Mesothelial cell of epicardium (in vitro differentiated cells): ENCODE measurements around the gene MAPK11. TPM values are rescaled to one million over a fixed set of nuclear protein-coding genes. Genes with fewer than 3 reads are reported as not detected.

Experiments used
- DNase-seq, 2 experiments: peaks; one replicate each; pipeline ENCODE4 v3.0.0; 2021; ENCODE audit warnings: low spot score in 2 of 2; ENCODE audit not compliant: unreplicated experiment in 2 of 2
- H3K27ac Mint-ChIP-seq: 2 replicates; pipeline ENCODE4 v1.8.0; 2021; ENCODE audit warnings: mixed read lengths
- H3K27me3 Mint-ChIP-seq: 2 replicates; pipeline ENCODE4 v1.8.0; 2021; ENCODE audit warnings: low read depth, mixed read lengths
- H3K36me3 Mint-ChIP-seq: 2 replicates; pipeline ENCODE4 v1.8.0; 2021; ENCODE audit warnings: mixed read lengths
- H3K4me1 Mint-ChIP-seq: 2 replicates; pipeline ENCODE4 v1.8.0; 2021; ENCODE audit warnings: mixed read lengths
- H3K4me3 Mint-ChIP-seq: 2 replicates; pipeline ENCODE4 v1.8.0; 2021; ENCODE audit warnings: mild to moderate bottlenecking, moderate library complexity, mixed read lengths
- H3K9me3 Mint-ChIP-seq: 2 replicates; pipeline ENCODE4 v1.8.0; 2021; ENCODE audit warnings: mixed read lengths
- CTCF ChIP-seq: fragments of 200-600 bp; sonication (generic); IDR thresholded peaks from one replicate; pipeline ENCODE4 v1.5.0; 2021; ENCODE audit warnings: antibody characterized with exemption; ENCODE audit not compliant: unreplicated experiment
- total RNA-seq: library from RNA; stranded (reverse); gene quantifications from 3 replicates; pipeline ENCODE4 v1.2.1, GENCODE V29; 2021

Gene MAPK11
- total RNA-seq, 1 donor from 2014 or later: 8.3 TPM

- Mint-ChIP-seq H3K9me3 (no peaks in the 10 kb centered on the region), H3K27me3 (no peaks in the 10 kb centered on the region), H3K36me3 (peaks cover 3% of the 10 kb centered on the region), H3K4me1 (peaks cover 33% of the 10 kb centered on the region), H3K4me3 (peak overlapping the region; percentile 100), H3K27ac (no peak overlapping the region)
- TF ChIP-seq CTCF: no peak
- no peak for DNase-seq
Measured at GRCh38 chr22:50242406-50242949, 27.7 kb downstream of the MAPK11 start.

DNA sequence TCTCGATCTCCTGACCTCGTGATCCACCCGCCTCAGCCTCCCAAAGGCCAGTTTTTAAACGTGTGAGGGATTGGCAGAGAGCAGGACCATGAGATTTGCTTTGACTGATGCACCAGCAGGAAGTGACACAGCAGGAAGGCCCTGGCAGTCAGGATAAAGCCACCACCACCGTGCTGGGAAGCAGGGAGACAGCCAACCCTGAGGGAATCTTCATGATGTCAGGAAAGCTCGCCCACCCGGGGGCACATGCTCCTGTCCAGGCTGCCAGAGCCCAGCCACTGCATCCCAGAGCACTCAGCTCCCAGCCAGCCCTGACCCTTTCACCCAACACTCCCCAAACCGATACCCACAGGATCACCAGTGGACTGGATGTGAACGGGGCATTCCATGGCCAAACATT is 31.4 kb downstream of the MAPK11 start:
- no peak for TF ChIP-seq CTCF
- no peak for DNase-seq
- H3K27ac Mint-ChIP-seq: no peak overlapping the region
- H3K4me3 Mint-ChIP-seq: no peak overlapping the region
- H3K4me1 Mint-ChIP-seq: peaks cover 24% of the 10 kb centered on the region
- peaks cover 13% of the 10 kb centered on the region for H3K36me3 Mint-ChIP-seq
- no peaks in the 10 kb centered on the region for H3K27me3 Mint-ChIP-seq
- H3K9me3 Mint-ChIP-seq: no peaks in the 10 kb centered on the region

DNA sequence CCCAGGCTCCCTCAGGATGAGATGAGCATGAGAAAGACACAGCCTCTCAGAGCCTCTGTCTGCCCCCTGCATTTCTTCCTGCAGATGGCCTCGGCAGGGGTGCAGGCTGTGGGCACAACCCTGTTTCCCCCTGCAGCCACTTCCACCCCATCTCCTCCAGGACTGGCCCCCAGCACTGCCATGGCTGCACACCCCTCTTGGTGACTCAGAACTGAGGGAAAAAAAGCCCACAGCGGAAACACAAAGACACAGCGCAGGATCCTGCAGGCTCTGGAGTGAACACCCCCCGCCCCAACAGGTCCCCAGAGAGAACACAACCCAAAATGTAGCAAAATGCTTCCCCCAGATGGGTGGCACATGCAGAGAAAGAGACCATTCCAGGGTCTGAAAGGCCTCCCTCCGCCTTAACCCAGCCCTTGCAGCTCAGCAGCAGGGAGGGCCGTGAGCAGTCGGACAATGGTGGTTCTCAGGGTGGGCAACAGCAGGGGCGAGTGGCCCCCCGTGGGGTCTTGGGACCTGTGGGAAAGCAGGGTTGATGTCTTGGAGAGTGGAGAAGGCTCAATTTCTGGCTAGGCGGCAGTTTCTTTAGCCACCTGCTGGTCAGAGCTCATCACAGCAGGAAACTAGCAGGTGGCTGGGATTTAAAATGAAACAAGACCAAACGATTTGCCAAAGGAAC is 33.3 kb downstream of the MAPK11 start:
- TF ChIP-seq CTCF: peak; percentile 74

GRCh38 chr22:50233223-50233622 is 37.0 kb downstream of the MAPK11 start:
- no peak overlapping the region for H3K4me3 Mint-ChIP-seq
- no peak for TF ChIP-seq CTCF
- no peak for DNase-seq
- H3K27me3 Mint-ChIP-seq: no peaks in the 10 kb centered on the region
- H3K4me1 Mint-ChIP-seq: no peaks in the 10 kb centered on the region
- H3K36me3 Mint-ChIP-seq: peaks cover 17% of the 10 kb centered on the region
- no peaks in the 10 kb centered on the region for H3K9me3 Mint-ChIP-seq
- no peak overlapping the region for H3K27ac Mint-ChIP-seq

More for the DNA sequence above, 33.3 kb downstream of the MAPK11 start:
- peaks cover 9% of the 10 kb centered on the region for H3K4me1 Mint-ChIP-seq
- no peaks in the 10 kb centered on the region for H3K9me3 Mint-ChIP-seq
- H3K4me3 Mint-ChIP-seq: no peak overlapping the region
- peaks cover 13% of the 10 kb centered on the region for H3K36me3 Mint-ChIP-seq
- DNase-seq: no peak
- H3K27ac Mint-ChIP-seq: no peak overlapping the region
- H3K27me3 Mint-ChIP-seq: no peaks in the 10 kb centered on the region

GRCh38 chr22:50232481-50233151 is 37.6 kb downstream of the MAPK11 start:
- Mint-ChIP-seq H3K27me3 (no peaks in the 10 kb centered on the region), H3K9me3 (no peaks in the 10 kb centered on the region), H3K36me3 (peaks cover 17% of the 10 kb centered on the region), H3K4me3 (no peak overlapping the region), H3K27ac (no peak overlapping the region), H3K4me1 (no peaks in the 10 kb centered on the region)
- no peak for DNase-seq
- TF ChIP-seq CTCF: no peak
